Thyroid gland (tissue), 4 donors: ENCODE results near the gene HAGHL. TPM values are rescaled to one million over a fixed set of nuclear protein-coding genes. Genes with fewer than 3 reads are reported as not detected.

Experiments
- DNase-seq, 2 donors: peaks; one replicate each; pipeline ENCODE4 v3.0.0-alpha.2; 2019
- H3K27ac ChIP-seq, 3 donors: fragments of 200-600 bp; sonication (generic); 1 replicate in 2 of 3; 2 replicates in 1 of 3; pipeline ENCODE4 v1.5.1; 2016 to 2019; ENCODE audit warnings: mild to moderate bottlenecking in 1 of 3, moderate library complexity in 1 of 3
- H3K27me3 ChIP-seq: fragments of 200-600 bp; sonication (generic); one replicate; pipeline ENCODE4 v1.5.1; 2019
- H3K36me3 ChIP-seq, 2 donors: fragments of 200-600 bp; sonication (generic); one replicate each; pipeline ENCODE4 v1.5.1; 2016 to 2019
- H3K4me1 ChIP-seq, 2 donors: fragments of 200-600 bp; sonication (generic); one replicate each; pipeline ENCODE4 v1.5.1; 2017 to 2019
- H3K4me3 ChIP-seq, 3 donors: fragments of 200-600 bp; sonication (generic); replicated peaks in 1 of 3; 1 replicate in 2 of 3; 2 replicates in 1 of 3; pipeline ENCODE4 v1.5.1; 2016; ENCODE audit warnings: mild to moderate bottlenecking in 1 of 3
- H3K9me3 ChIP-seq: fragments of 200-600 bp; sonication (generic); one replicate; pipeline ENCODE4 v1.5.1; 2017
- CTCF ChIP-seq, 6 experiments: fragments of 200-600 bp in 3 of 6; fragments of 450-650 bp in 3 of 6; sonication (generic) in 3 of 6; IDR thresholded peaks; one replicate each; pipeline ENCODE4 v1.5.1; 2016 to 2019; ENCODE audit warnings: antibody characterized with exemption in 6 of 6, mild to moderate bottlenecking in 2 of 6, inconsistent platforms in 1 of 6, moderate library complexity in 1 of 6
- POLR2A ChIP-seq, 2 donors: fragments of 450-650 bp; IDR thresholded peaks; one replicate each; pipeline ENCODE4 v1.6.1; 2017; ENCODE audit warnings: antibody characterized with exemption in 2 of 2, mild to moderate bottlenecking in 2 of 2, moderate library complexity in 1 of 2
- WGBS, 2 donors: methylation state at CpG; one replicate each; pipeline ENCODE4 v1.1.5; 2017; 5-methylcytosine and 5-hydroxymethylcytosine counted together
- intact Hi-C: fragments of 100-400 bp; cut with DNase I; formaldehyde crosslinking; loops from one replicate; pipeline ENCODE4 v1.15.1; 2023
- total RNA-seq, 4 donors: library from RNA; depleted of rRNA; stranded (reverse); fragments of >200 nt; gene quantifications; one replicate each; pipeline ENCODE4 v1.2.3, GENCODE V29; 2016

Gene HAGHL
- total RNA-seq, 4 donors from 2014 or later: 3.8 to 8.7 (median 5.1) TPM; not detected in 1

- Histone ChIP-seq H3K27me3 (peaks cover 23% of the 10 kb centered on the region), H3K4me1 (peaks cover 0 to 14% of the 10 kb centered on the region in 2 donors), H3K9me3 (no peaks in the 10 kb centered on the region), H3K27ac (no peak overlapping the region), H3K36me3 (no peaks in the 10 kb centered on the region), H3K4me3 (no peak overlapping the region)
- intact Hi-C loops: loop anchor here (10.0 kb wide), 1 partner anchor 491 kb away; no protein-coding TSS in a partner anchor
- no peak for DNase-seq
- whole genome bisulfite sequencing, 2 donors: 60 to 84% methylated on average over 1 to 6 of the region's 12 CpGs
- TF ChIP-seq CTCF (IDR thresholded peaks at IDR 0.05) (no peak), POLR2A (IDR thresholded peaks at IDR 0.05) (no peak)
Measured at GRCh38 chr16:703406-703805, 23.5 kb upstream of the HAGHL start.

GRCh38 chr16:704047-704446 is 22.9 kb upstream of the HAGHL start:
- intact Hi-C loops: loop anchor here (10.0 kb wide), 1 partner anchor 491 kb away; no protein-coding TSS in a partner anchor
- Histone ChIP-seq H3K4me3 (no peak overlapping the region), H3K4me1 (peaks cover 0 to 14% of the 10 kb centered on the region in 2 donors), H3K36me3 (no peaks in the 10 kb centered on the region), H3K9me3 (no peaks in the 10 kb centered on the region), H3K27ac (no peak overlapping the region), H3K27me3 (peaks cover 23% of the 10 kb centered on the region)
- no peak for DNase-seq
- 58 to 84% methylated on average over 4 to 5 of the region's 7 CpGs for WGBS, 2 donors
- TF ChIP-seq POLR2A (IDR thresholded peaks at IDR 0.05) (no peak), CTCF (IDR thresholded peaks at IDR 0.05) (no peak)

GRCh38 chr16:704552-705380 is 22.1 kb upstream of the HAGHL start:
- H3K27ac ChIP-seq: no peak overlapping the region
- H3K27me3 ChIP-seq: peaks cover 23% of the 10 kb centered on the region
- H3K9me3 ChIP-seq: no peaks in the 10 kb centered on the region
- peaks cover 0 to 14% of the 10 kb centered on the region in 2 donors for H3K4me1 ChIP-seq
- intact Hi-C loops: loop anchor here (10.0 kb wide), 1 partner anchor 490 kb away; no protein-coding TSS in a partner anchor
- H3K36me3 ChIP-seq: no peaks in the 10 kb centered on the region
- no peak for DNase-seq
- 11 to 38% methylated on average over 6 to 8 of the region's 50 CpGs for WGBS, 2 donors
- TF ChIP-seq CTCF (IDR thresholded peaks at IDR 0.05) (no peak), POLR2A (IDR thresholded peaks at IDR 0.05) (no peak)
- H3K4me3 ChIP-seq: no peak overlapping the region

GRCh38 chr16:705431-706188 is 21.3 kb upstream of the HAGHL start, which contains the start of gene FBXL16:
TSS of gene FBXL16 (minus strand) at chr16:705801. CDS start at chr16:697405, 8,396 bp downstream.
- intact Hi-C loops: loop anchor here (10.0 kb wide), 1 partner anchor 489 kb away; no protein-coding TSS in a partner anchor

More at GRCh38 chr16:705431-706188, 21.3 kb upstream of the HAGHL start, which contains the start of gene FBXL16:
- Histone ChIP-seq H3K27ac (no peak within 1 kb of the TSS), H3K4me3 (no peak within 1 kb of the TSS), H3K9me3 (no peaks in the 10 kb centered on the region), H3K27me3 (peaks cover 23% of the 10 kb centered on the region), H3K4me1 (peaks cover 0 to 14% of the 10 kb centered on the region in 2 donors), H3K36me3 (no peaks in the 10 kb centered on the region)
- TF ChIP-seq POLR2A (IDR thresholded peaks at IDR 0.05) (no peak), CTCF (IDR thresholded peaks at IDR 0.05) (no peak)
- no peak for DNase-seq
- WGBS, 2 donors: 0% methylated on average over 6 to 7 of the region's 115 CpGs
